ENCODE data around the gene MESP2.

GRCh38 chr15:89820666-89821611 is 44.8 kb downstream of the MESP2 start:
- no peak for TF ChIP-seq CTCF (IDR thresholded peaks at IDR 0.05)
- no peak for TF ChIP-seq POLR2AphosphoS5 (IDR thresholded peaks at IDR 0.05; ENCODE audit: low read depth, low read length)
- no peak for TF ChIP-seq PBX3 (IDR thresholded peaks at IDR 0.05)
- TF ChIP-seq MAX (IDR thresholded peaks at IDR 0.05; ENCODE audit: low read depth), result no peak
- TF ChIP-seq EZH2phosphoT487 (IDR thresholded peaks at IDR 0.05; ENCODE audit: borderline replicate concordance, low read depth), result no peak

Measured in SK-N-SH (cell line).